ENCODE results near the gene OR12D1. TPM values are rescaled to one million over a fixed set of nuclear protein-coding genes. Genes with fewer than 3 reads are reported as not detected.

Gene OR12D1
- not detected for total RNA-seq

GRCh38 chr6:29414588-29414987 is at the start of gene OR12D1:
Gene OR12D1, plus strand, starts transcription at chr6:29414928.
- TF ChIP-seq CTCF (IDR thresholded peaks at IDR 0.05) = no peak
- no peak for ATAC-seq (ENCODE audit: low FRiP score)
- no peak for DNase-seq (ENCODE audit: low spot score)

GRCh38 chr6:29368765-29369164 is 46.0 kb upstream of the OR12D1 start, which contains the start of gene OR5V1:
Gene OR5V1, minus strand, starts transcription at chr6:29368865. Its CDS starts 12,670 bp downstream, at chr6:29356195.
- no peak for ATAC-seq (ENCODE audit: low FRiP score)
- no peak for TF ChIP-seq CTCF (IDR thresholded peaks at IDR 0.05)
- no peak for DNase-seq (ENCODE audit: low spot score)

GRCh38 chr6:29375191-29375590 is 39.5 kb upstream of the OR12D1 start, which contains the start of gene OR12D3:
Gene OR12D3, minus strand, starts transcription at chr6:29375291. Its CDS starts 4 bp downstream, at chr6:29375287.
- no peak for TF ChIP-seq CTCF (IDR thresholded peaks at IDR 0.05)
- DNase-seq (ENCODE audit: low spot score) (no peak), ATAC-seq (ENCODE audit: low FRiP score) (no peak)

- DNase-seq (ENCODE audit: low spot score) = no peak
- ATAC-seq (ENCODE audit: low FRiP score) = no peak
These were observed 38.7 kb upstream of the OR12D1 start for GRCh38 chr6:29376003-29376402.

GRCh38 chr6:29388533-29388932 is 26.2 kb upstream of the OR12D1 start:
- no peak for TF ChIP-seq CTCF (IDR thresholded peaks at IDR 0.05)
- ATAC-seq (ENCODE audit: low FRiP score) = no peak
- DNase-seq (ENCODE audit: low spot score) = no peak

More at GRCh38 chr6:29376003-29376402, 38.7 kb upstream of the OR12D1 start:
- no peak for TF ChIP-seq CTCF (IDR thresholded peaks at IDR 0.05)

GRCh38 chr6:29395331-29395730 is 19.4 kb upstream of the OR12D1 start, which contains the start of gene OR12D2:
Gene OR12D2, plus strand, starts transcription at chr6:29395631. Its CDS starts 1,069 bp downstream, at chr6:29396700.
- DNase-seq (ENCODE audit: low spot score) = no peak
- no peak for ATAC-seq (ENCODE audit: low FRiP score)
- TF ChIP-seq CTCF (IDR thresholded peaks at IDR 0.05) = no peak

GRCh38 chr6:29399525-29399924 is 15.2 kb upstream of the OR12D1 start:
- no peak for TF ChIP-seq CTCF (IDR thresholded peaks at IDR 0.05)
- ATAC-seq (ENCODE audit: low FRiP score) = no peak
- no peak for DNase-seq (ENCODE audit: low spot score)
